Activated CD8-positive, alpha-beta memory T cell treated with anti-CD3 and anti-CD28 coated beads, Interleukin-2, amount 50 U/mL, for 4 hours (primary cell): ENCODE measurements around the gene STXBP1.
"Not testable (repeated sequence)": the region's sequence is repeated elsewhere in the genome, so short reads cannot be mapped to it uniquely, and the experiment has no call there.

Experiments used
- DNase-seq: peaks from one replicate; pipeline ENCODE4 v3.0.0-alpha.2; 2020

The STXBP1 gene

DNA sequence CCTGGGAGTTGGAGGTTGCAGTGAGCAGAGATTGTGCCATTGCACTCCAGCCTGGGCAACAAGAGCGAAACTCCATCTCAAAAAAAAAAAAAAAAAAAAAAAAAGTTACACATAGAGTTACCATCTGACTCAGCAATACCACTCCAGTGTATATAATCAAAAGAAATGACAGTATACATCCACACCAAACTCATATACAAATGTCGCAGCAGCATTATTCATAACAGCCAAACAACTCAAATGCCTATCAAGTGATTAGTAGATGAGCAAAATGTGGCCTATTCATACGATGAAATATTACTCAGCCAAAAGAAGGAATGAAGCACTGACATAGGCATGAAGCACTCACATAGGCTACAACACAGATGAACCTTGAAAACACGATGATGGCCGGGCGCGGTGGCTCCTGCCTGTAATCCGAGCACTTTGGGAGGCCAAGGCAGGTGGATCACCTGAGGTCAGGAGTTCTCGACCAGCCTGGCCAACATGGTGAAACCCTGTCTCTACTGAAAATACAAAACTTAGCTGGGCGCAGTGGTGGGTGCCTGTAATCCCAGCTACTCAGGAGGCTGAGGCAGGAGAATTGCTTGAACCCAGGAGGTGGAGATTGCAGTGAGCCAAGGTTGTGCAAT, 9.4 kb downstream of the STXBP1 start:
- DNase-seq = not testable (repeated sequence)

GRCh38 chr9:127626752-127627493, 14.8 kb downstream of the STXBP1 start:
- DNase-seq = no peak

- DNase-seq = no peak
Observed at GRCh38 chr9:127627494-127627855, 15.4 kb downstream of the STXBP1 start.

GRCh38 chr9:127628758-127629467, 16.8 kb downstream of the STXBP1 start:
- no peak for DNase-seq

- no peak for DNase-seq
Observed at GRCh38 chr9:127629468-127630081, 17.5 kb downstream of the STXBP1 start.

DNA sequence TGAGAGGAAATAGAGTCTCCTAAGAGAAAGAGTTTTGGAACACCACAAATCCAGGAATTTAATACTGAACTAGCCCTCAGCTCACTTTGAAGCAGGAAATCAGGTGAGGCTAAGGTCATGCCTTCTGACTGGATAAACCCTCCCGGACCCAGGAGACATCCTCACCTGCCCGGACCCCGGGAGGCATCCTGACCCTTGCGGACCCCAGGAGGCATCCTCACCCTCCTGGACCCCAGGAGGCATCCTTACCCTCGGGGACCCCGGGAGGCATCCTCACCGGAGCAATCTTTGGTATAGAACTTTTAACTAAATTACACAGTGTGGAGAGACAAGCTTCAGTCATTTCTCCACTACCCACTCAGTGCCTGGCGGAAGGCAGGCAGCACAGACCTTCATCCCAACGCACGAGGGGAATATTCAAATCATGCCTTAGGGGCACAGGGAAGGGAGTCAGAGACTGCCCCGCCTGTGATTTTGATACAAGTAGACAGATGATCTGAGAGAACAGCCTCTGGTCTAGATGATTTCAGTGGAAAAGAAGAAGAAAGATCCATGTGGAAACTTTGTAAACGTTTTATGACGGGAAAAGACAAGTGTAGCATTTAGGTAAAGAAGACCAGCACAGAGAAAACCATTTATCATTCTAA, 21.3 kb downstream of the STXBP1 start:
- DNase-seq = no peak

- no peak for DNase-seq
Observed at GRCh38 chr9:127634021-127634420, 21.9 kb downstream of the STXBP1 start.

DNA sequence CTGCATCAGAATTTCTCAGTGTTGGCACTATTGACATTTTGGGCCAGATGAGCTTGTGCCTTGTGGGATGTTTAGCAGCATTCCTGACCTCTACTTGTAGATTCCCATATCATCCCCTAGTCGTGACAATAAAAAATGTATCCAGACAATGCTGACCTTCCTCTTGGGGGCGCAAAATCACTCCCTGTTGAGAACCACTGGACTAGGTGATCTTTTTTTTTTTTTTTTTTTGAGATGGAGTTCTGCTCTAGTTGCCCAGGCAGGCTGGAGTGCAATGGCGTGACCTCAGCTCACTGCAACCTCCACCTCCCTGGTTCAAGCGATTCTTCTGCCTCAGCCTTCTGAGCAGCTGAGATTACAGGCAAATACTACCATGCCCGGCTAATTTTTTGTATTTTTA, 22.6 kb downstream of the STXBP1 start:
- no peak for DNase-seq

GRCh38 chr9:127635201-127635735, 23.2 kb downstream of the STXBP1 start:
- DNase-seq = no peak

DNA sequence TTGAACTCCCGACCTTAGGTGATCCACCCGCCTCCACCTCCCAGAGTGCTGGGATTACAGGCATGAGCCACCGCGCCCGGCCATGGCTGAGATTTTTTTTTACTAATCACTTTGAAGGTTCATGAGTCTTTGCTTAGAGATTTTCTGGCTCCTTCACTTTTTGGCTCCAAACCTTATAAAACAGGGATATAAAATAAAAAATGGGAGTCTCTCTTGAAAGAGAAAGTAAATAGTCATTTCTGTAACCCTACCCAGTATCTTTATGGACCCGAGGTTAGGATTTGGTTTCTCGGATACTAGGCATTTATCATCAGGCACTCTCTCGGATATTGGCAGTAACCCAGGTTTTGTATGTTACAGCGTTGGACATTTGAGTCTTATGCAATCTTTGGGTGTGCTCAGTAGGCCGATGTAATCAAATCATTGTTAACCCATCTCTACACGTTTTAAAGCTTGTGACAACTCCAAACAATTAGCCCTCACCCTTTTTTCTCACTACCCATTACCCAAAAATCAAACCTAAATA, 25.3 kb downstream of the STXBP1 start:
- no peak for DNase-seq

DNA sequence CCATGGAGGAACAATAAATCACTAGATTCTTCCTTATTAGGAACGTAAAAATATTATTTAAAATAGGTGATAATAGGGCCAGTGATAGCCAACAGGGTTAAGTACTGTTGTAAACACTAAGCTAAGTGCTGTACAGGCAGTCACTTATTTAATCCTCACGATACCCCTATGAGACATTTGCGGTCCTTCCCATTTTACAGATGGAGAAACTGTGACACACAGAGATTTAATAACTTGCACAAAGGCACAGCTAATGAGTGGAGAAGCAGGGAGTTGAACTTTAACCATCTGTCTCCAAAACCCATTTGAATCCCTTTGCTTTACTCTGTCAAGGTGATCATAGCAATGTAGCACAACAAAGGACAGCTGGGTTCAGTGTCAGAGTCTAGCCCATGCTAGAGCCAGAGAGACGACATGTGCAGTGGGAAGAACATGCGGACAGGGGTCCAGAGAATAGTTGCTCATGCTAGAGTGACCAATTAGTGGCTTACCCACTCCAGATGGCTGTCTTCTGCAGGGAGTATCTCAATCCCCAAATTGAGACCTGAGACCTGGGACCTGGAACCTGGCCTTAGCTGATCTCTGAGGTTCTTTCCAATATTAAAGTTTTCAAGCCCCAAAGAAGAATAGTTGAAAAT, 28.9 kb downstream of the STXBP1 start:
- DNase-seq = no peak

GRCh38 chr9:127642082-127642740, 30.1 kb downstream of the STXBP1 start:
- DNase-seq = no peak

DNA sequence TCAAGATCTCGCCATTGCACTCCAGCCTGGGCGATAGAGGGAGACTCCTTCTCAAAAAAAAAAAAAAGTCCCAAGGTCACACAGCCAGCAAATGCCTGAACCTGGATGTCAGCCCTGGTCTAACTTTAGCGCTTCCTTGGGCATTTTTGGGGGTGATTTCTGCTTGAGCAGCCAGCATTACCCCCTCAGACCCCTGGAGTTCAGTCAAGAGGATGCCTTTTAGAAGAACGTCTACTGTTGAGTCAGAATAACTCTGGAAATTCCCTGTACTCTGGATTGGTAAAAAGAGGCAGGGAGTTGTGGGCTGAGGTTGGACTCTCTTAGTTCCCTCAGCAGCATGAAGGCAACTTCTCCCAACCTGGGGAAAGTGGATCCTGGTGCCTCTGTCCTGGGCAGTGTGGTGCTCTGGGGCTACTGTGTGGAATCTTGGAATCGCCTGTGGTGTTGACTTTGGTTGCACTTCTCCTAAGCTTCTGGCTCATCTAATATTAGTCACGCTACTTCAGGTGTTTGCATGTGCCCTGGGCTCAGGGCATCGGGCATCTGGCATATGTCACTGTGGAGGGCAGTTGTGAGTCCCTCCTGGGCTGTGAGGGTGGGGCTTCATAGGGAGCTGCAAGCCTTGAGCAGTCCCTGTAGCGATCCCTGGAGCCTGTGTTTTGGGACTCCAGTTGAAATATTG, 32.2 kb downstream of the STXBP1 start:
- no peak for DNase-seq

GRCh38 chr9:127644943-127645342, 32.9 kb downstream of the STXBP1 start:
- no peak for DNase-seq

GRCh38 chr9:127647451-127647850, 35.4 kb downstream of the STXBP1 start:
- DNase-seq = no peak

GRCh38 chr9:127650518-127650917, 38.4 kb downstream of the STXBP1 start:
- no peak for DNase-seq

GRCh38 chr9:127651697-127652610, 39.9 kb downstream of the STXBP1 start:
- no peak for DNase-seq

- no peak for DNase-seq
Observed at GRCh38 chr9:127652733-127653132, 40.7 kb downstream of the STXBP1 start.

GRCh38 chr9:127654619-127655018, 42.5 kb downstream of the STXBP1 start:
- DNase-seq = no peak

- no peak for DNase-seq
Observed at GRCh38 chr9:127658428-127658827, 46.4 kb downstream of the STXBP1 start.
